AG04449 (cell line): Measurements from ENCODE around the gene NRIP1.

Experiments used
- CTCF ChIA-PET: fragments of 350-600 bp; formaldehyde crosslinking; extraction: SDS; loops from one replicate; lab custom pipeline; 2021; ENCODE audit warnings: antibody characterized with exemption; lab: Yijun Ruan, JAX
- POLR2A ChIA-PET: fragments of 400-600, 350-600 bp; formaldehyde crosslinking; extraction: SDS; loops from one replicate; lab custom pipeline; 2020; ENCODE audit warnings: antibody characterized with exemption, inconsistent platforms; lab: Yijun Ruan, JAX
- DNase-seq: peaks from one replicate; pipeline ENCODE4 v3.0.0-alpha.2; 2010; ENCODE audit warnings: low read depth, low spot score
- H3K4me3 ChIP-seq: 2 replicates; pipeline ENCODE4 v1.5.1; 2011; ENCODE audit warnings: low read depth, mild to moderate bottlenecking, control low read depth, low read length
- CTCF ChIP-seq: IDR thresholded peaks from one replicate; pipeline ENCODE4 v1.5.1; 2011; ENCODE audit warnings: mild to moderate bottlenecking, moderate library complexity, low read length, control low read depth, inconsistent platforms; ENCODE audit not compliant: insufficient read depth; ENCODE audit errors: missing control alignments

Gene NRIP1

GRCh38 chr21:15098181-15098580, 33.4 kb upstream of the NRIP1 start:
- no peak for TF ChIP-seq CTCF
- DNase-seq, result no peak
- H3K4me3 ChIP-seq, result no peak overlapping the region
- ChIA-PET POLR2A (no interaction called here), CTCF (no interaction called here)

- CTCF ChIA-PET, result no interaction called here
- POLR2A ChIA-PET, result no interaction called here
- H3K4me3 ChIP-seq, result no peak overlapping the region
- DNase-seq, result no peak
- TF ChIP-seq CTCF, result no peak
Observed at GRCh38 chr21:15097580-15097979, 32.8 kb upstream of the NRIP1 start.

- ChIA-PET CTCF (no interaction called here), POLR2A (no interaction called here)
- DNase-seq, result no peak
- no peak for TF ChIP-seq CTCF
- H3K4me3 ChIP-seq, result no peak overlapping the region
Observed at GRCh38 chr21:15096146-15096545, 31.3 kb upstream of the NRIP1 start.

GRCh38 chr21:15095326-15095725, 30.5 kb upstream of the NRIP1 start:
- CTCF ChIA-PET, result no interaction called here
- POLR2A ChIA-PET, result no interaction called here
- no peak overlapping the region for H3K4me3 ChIP-seq
- DNase-seq, result no peak
- no peak for TF ChIP-seq CTCF

- no peak for DNase-seq
- CTCF ChIA-PET, result interaction anchor here (0.9 to 1.4 kb wide), 2 partner anchors 9 to 14 kb away, joined by 3 read pairs; no protein-coding TSS in a partner anchor
- no peak overlapping the region for H3K4me3 ChIP-seq
- POLR2A ChIA-PET, result no interaction called here
- TF ChIP-seq CTCF, result no peak
Observed at GRCh38 chr21:15094706-15095105, 29.9 kb upstream of the NRIP1 start.

GRCh38 chr21:15093216-15093615, 28.4 kb upstream of the NRIP1 start:
- no peak for DNase-seq
- CTCF ChIA-PET, result interaction anchor here (1.4 kb wide), 1 partner anchor 10 kb away, joined by 3 read pairs; no protein-coding TSS in a partner anchor
- TF ChIP-seq CTCF, result no peak
- POLR2A ChIA-PET, result no interaction called here
- H3K4me3 ChIP-seq, result no peak overlapping the region
